ENCODE data around the gene ZNF277.

Gene ZNF277, protein sequence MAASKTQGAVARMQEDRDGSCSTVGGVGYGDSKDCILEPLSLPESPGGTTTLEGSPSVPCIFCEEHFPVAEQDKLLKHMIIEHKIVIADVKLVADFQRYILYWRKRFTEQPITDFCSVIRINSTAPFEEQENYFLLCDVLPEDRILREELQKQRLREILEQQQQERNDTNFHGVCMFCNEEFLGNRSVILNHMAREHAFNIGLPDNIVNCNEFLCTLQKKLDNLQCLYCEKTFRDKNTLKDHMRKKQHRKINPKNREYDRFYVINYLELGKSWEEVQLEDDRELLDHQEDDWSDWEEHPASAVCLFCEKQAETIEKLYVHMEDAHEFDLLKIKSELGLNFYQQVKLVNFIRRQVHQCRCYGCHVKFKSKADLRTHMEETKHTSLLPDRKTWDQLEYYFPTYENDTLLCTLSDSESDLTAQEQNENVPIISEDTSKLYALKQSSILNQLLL

GRCh38 chr7:112206238-112206990 is at the start of gene ZNF277, which contains the start of gene DOCK4:
TSS of gene ZNF277 (plus strand) at chr7:112206695. CDS start at chr7:112206717, 22 bp downstream.
TSS of gene DOCK4 (minus strand) at chr7:112206399. CDS start at chr7:112206138, 261 bp downstream.
- DNase-seq (ENCODE audit: low read depth in 3 of 3): peak; percentile 99 to 100 (median 99)

GRCh38 chr7:112157072-112157471 is 49.4 kb upstream of the ZNF277 start:
- DNase-seq (ENCODE audit: low read depth in 3 of 3): no peak

GRCh38 chr7:112159351-112159750 is 47.1 kb upstream of the ZNF277 start:
- no peak for DNase-seq (ENCODE audit: low read depth in 3 of 3)

DNA sequence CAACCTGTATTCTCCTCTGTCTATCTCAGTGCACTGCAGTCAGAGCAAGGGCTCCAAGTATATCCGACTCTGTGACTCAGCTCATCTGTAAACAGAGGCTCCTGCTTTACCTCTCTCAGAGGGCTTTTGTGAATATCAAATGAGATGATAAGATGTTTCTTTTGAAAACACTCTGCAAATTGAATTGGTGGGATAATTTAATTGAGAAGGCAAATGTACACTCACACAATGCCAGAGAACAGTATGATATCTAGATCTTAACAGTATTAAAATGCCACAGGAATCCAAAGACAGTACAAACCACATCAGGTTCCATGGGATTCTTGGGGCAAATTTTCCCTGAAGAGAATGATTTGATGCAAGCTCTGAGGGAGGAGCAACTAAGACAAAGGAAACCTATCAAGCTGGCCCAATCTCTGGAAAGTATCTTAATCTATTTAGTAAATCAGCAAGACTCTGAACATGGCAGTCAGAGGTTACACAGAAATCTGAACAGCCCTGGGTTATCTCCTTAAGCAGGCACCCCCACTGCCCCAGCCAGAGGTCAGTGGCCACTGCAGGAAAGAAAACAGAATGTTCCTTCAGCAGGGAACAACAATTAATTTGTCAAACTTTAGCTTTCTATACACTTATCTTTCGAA is 46.2 kb upstream of the ZNF277 start:
- DNase-seq (ENCODE audit: low read depth in 3 of 3): no peak

DNA sequence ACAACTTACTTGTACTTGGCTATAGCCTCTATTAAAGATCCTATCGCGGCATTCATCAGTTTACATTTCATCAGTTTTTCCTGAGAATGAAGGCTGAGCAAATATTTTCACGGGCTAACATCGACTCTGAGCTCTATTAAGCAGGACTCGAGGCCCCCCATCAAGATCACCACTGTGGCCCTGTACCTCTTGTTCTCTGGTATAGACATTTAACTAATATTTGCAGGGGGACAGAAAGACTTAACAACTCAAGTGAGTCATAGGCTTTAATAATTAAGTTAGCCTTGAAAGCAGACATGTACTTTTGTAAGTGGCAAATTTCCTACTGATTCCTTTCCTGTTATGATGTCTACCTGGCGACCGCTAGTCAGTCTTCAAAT is 45.7 kb upstream of the ZNF277 start:
- no peak for DNase-seq (ENCODE audit: low read depth in 3 of 3)

DNA sequence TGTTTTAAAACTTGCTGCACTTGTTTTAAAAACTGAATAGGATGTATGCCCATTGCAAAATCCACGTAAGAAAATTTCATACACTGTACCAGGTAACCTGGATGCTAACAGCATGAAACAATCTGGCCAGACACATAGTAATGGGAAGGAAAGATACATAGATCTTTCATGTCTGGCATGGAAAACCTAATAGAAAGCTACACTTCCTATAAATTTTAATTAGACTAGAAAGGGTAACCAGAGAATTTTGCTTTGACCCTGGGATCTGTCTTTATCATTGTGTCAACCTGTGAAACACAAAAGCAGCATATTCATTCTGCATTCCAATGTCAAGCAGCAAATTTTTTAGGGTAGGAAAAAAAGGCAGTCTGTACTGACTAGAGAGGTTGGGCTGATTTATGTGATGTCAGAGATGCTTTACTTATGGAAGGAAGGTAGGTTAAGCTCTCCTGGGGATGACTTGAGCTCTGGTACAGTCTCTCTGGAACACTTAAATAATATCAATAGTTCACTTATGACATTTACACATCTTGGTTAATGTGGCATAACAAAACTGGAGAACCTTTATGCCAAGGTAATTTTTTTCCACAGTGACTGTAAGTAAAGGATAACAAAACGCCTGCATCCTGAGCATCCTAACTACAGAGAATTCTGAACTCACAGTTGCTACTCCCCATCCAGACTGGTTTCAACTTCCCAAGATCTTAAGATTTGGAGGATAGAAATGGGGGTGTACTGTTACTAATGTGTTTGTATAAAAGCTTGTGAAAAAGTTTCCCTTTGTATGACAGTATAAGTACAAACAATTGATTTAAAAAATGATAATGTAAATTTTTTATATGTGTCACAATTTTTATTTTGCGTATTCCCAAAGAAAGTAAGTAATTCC is 45.0 kb upstream of the ZNF277 start:
- DNase-seq (ENCODE audit: low read depth in 3 of 3): no peak

- no peak for DNase-seq (ENCODE audit: low read depth in 3 of 3)
Measured at GRCh38 chr7:112162142-112162766, 44.2 kb upstream of the ZNF277 start.

DNA sequence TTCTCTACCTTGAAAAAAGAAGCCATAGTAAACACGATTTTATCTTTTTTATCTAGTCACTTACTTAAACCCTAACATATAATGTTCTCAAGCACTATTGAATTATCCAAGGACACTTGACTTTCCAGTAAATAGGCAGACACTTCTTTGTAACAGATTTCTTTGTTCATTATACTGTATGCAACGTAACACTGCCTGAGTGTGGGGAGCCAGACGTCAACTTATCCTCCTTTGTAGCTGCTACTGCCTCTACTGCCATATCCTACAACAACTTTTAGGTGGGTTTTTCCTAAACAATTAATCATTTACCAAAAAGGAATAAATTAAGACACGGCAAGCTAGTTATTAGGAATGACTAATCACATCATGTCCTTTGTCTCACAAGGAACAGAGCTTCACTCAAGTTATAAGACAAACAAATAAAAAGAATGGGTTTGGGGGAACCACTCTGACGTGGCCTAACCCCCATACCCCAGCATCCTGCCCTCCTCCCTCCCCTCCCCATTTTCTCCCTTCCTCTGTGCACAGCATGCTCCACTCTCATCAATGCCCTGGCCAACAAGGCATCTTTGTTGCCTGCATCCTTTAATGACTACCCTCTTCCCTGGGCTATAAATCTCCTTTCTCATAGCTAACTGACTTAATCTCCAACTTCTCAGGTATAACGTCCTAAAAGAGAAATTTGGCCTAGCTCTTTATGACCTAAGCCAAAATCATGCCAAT is 43.5 kb upstream of the ZNF277 start:
- no peak for DNase-seq (ENCODE audit: low read depth in 3 of 3)

DNA sequence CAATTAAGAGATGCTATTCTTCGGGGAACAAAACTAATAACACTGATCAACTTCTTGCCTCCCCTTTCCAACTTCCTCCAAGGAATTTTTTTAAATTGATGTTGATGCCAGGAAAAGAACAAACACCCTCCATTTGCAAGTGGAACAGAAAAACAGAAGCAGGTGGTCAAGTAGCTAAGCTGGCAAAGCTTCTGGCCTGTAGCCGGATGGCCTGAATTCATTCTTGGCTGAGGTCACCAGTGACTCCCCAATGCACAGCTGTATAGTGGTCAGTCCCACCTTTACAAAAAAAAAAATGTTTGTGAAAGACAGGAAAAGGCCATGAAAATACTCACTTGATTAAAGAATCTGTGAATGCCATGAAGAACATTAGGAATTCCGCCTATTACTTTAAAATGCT is 39.3 kb upstream of the ZNF277 start:
- DNase-seq (ENCODE audit: low read depth in 3 of 3): no peak

GRCh38 chr7:112168915-112169314 is 37.6 kb upstream of the ZNF277 start:
- no peak for DNase-seq (ENCODE audit: low read depth in 3 of 3)

- DNase-seq (ENCODE audit: low read depth in 3 of 3): no peak
Measured at GRCh38 chr7:112171673-112172072, 34.8 kb upstream of the ZNF277 start.

DNA sequence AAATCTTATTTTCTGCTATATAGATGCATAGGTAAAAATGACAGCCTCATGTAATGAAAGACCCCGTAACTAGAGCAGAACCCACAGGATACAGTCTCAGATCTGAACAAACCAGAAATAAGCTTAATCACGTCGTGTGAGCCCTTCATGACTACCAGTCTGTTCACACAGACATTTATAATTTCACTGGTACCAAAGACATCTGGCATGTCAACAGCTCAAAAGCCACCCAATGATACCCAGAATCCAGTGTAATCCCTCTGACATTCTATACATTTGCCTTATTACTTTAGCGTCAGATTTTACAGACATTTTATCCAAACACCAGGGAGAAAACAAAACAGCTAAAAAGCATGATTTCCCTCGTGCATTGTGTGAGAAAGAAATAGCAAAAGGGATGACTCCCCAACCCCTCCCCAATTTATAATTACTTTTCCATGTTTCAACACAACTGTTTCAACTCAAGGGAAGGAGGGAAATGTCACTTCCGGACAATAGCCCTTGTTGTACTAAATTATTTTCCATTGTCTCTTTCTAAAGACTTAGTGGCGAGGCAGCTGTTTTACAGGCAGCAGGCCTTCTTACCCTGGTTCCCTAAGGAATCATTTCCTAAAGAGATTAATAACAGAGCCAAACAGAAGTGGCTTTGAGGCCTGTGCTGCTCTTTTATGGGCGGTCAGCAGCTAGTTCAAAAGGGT is 33.5 kb upstream of the ZNF277 start:
- DNase-seq (ENCODE audit: low read depth in 3 of 3): no peak

DNA sequence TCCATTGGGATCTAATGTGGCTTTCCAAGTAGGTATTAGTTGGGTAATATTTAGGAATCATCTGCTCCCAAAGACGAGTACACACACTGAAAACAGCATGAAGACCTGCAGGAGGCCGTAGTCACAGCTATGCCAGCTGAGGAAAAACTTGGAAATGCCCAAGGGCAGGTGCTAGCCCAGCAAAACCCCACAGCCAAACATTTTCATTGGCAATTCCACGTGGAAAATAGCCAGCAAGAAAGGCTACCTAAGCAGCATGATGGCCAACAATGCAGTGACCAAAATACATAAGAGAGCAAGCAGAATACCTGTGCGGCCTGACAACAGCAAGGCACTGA is 33.0 kb upstream of the ZNF277 start:
- DNase-seq (ENCODE audit: low read depth in 3 of 3): no peak

- no peak for DNase-seq (ENCODE audit: low read depth in 3 of 3)
Measured at GRCh38 chr7:112174192-112174591, 32.3 kb upstream of the ZNF277 start.

GRCh38 chr7:112176241-112176640 is 30.3 kb upstream of the ZNF277 start:
- DNase-seq (ENCODE audit: low read depth in 3 of 3): no peak

DNA sequence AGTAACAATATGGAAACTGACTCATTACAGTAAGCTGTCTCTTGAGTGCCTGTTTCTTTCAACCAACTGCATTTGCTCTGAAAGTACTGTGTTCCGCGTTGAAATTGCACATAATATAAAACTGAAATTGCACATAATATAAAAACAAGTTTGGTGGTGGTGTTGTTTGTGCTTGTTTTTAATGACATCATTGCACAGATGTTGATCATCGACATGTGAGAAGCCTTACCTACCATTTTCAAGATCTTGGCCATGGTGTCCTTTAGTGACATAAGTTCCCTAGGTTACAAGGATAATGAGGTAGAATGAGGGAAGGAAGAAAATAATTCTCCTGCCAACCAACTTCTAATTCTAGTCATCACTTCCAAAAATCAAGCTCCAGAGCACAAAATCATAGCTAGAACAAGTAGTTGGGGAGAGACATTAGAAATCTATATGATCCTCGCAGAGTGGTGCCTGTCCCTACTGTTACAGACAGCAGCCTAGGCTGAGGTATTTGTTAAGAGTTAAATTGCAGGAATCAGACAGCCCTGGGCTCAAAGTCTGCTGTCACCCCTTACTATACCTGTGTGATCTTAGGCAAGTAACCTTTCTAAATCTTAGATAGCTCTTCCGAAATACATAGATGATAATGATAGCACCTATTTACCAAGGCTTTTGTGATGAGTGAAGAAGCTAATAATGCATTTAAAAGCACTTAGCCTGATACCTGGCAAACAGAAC is 29.6 kb upstream of the ZNF277 start:
- DNase-seq (ENCODE audit: low read depth in 3 of 3): no peak

GRCh38 chr7:112180223-112180622 is 26.3 kb upstream of the ZNF277 start:
- DNase-seq (ENCODE audit: low read depth in 3 of 3): no peak

- no peak for DNase-seq (ENCODE audit: low read depth in 3 of 3)
Measured at GRCh38 chr7:112182749-112183148, 23.7 kb upstream of the ZNF277 start.

GRCh38 chr7:112183266-112183665 is 23.2 kb upstream of the ZNF277 start:
- no peak for DNase-seq (ENCODE audit: low read depth in 3 of 3)

Data from stimulated activated CD4-positive, alpha-beta T cell treated with anti-CD3 and anti-CD28 coated beads, TNF-alpha, amount 100 ng/mL, for 24 hours (primary cell).